Superior temporal gyrus (tissue), 1 donor: ENCODE data around the gene CLSTN2.

ENCODE experiments used
- DNase-seq: peaks from one replicate; pipeline ENCODE4 v3.0.0-alpha.2; 2016; ENCODE audit errors: extremely low spot score

The CLSTN2 gene

GRCh38 chr3:140341203-140341602 lies 406.2 kb downstream of the CLSTN2 start:
- DNase-seq, result no peak

DNA sequence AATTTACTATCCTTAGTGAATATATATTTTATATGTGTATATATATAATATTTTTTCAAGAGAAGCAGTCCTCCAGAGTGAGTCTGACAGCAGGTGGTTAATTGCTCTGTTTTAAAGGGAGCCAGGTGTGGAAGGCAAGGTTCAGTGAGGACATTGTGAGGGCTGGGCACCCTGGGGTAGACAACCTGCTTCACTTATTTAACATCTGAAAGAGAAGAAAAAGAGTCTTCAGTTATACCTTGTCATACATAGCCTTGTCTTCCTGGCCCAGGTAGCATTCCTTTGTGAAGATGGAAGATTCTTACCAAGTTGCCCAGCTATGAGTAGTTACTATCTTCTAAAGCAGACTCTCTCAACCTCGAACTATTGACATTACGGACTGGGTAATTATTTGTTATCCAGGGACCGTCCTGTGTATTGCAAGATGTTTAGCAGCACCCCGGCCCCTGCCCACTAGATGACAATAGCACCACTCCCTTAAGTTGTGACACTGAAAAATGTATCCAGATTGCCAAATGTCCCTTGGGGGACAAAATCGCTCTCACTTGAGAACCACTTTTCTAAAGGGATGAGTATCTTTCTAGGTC lies 406.9 kb downstream of the CLSTN2 start:
- DNase-seq, result no peak

GRCh38 chr3:140342668-140343067 lies 407.7 kb downstream of the CLSTN2 start:
- no peak for DNase-seq

DNA sequence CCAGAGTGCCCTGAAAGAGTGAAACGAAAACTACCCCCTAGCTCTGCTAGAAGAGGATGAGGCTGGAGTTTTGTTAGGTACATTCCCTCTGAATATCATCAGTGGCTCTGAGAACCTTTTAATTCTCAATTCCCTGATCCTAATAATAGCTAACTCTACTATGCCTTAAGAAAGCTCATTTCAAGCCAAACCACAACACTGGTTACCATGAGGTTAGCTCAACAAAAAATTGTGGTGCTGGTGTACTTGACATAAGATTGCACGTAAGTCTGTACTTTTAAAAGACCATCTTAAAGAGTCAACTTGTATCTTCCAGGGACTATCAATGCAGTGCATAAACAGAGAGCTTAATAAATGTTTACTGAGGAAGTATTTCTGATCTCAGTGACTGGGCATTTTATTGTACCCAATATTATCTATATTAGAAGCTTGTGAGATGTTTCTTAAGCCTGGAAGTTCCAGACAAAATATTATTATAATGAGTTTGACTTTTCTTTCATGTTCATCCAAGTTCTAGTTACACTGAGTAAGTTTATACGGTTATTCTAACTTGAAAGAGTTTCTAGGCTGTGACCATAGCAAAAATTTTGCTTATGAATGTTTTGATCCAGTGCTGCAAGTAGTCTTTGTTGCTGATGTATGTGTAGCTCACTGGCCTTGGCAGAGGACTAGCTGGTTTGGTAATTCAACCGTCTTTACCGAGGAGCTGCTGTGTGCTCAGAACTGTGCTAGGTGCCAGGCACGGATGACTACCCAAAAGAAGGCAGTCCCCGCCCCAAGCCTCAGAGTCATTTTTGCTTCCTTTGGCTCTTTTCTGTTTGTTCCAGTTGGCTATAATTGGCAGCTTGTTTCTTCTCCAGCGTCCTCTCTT lies 408.5 kb downstream of the CLSTN2 start:
- no peak for DNase-seq

GRCh38 chr3:140344082-140344454 lies 409.1 kb downstream of the CLSTN2 start:
- no peak for DNase-seq

GRCh38 chr3:140344601-140345205 lies 409.7 kb downstream of the CLSTN2 start:
- DNase-seq, result no peak

- no peak for DNase-seq
Measured at GRCh38 chr3:140347151-140347550, 412.2 kb downstream of the CLSTN2 start.

DNA sequence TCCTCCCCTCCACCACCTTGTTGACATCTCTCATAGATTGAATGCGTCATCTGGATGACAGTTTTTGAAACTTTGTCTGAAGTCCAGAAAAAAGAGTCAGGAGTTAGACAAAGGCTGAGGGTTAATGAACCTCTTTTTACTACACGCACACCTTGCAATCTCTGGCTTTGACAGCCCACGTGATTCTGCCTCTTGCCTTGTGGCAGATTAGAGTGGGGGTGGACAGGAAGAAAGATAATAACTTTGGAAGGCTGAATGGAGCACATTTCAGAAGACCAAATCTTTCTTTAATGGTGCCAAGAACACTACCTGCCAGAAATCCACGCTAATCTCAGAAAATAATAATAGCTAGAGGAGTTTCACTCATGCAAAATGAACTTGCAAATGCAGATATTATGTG lies 415.0 kb downstream of the CLSTN2 start:
- DNase-seq, result no peak

DNA sequence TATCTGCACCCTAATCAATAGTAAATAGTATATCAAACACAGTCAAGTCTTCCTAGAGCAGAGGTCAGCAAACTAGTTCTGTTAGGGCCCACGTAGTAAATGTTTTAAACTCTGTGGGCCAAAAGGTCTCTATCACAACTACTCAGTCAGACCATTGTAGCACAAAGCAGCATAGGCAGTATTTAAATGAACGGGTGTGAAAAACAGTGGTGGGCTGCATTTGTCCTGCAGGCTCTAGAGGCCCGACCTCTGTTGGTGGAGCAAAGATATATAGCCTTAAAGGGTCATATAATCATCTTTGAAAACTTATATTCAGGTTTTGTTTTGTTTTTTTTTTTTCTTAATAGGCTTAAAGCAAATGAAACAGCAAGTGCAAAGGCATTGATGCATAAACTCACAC lies 416.5 kb downstream of the CLSTN2 start:
- DNase-seq, result no peak

GRCh38 chr3:140355481-140355880 lies 420.5 kb downstream of the CLSTN2 start:
- DNase-seq, result no peak

DNA sequence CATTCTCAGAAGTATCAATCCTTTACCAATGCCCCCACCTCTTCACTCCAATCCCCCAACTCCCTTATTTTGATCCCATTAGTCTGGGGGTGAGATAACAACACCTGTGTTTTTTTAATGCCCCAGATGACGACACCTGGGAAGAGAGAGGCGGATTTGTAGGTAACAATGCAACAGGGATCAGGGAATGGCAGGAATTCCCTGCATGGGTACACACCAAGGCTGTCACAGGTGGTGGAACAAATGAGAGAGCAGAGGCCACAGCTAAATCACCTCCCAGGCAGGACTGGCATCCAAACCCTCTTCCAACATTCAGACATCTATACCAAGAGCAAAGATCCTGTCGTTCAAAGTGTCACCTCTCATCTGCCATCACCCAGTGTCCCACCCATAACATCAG lies 423.7 kb downstream of the CLSTN2 start:
- no peak for DNase-seq

- DNase-seq, result no peak
Measured at GRCh38 chr3:140359233-140359995, 424.4 kb downstream of the CLSTN2 start.

- no peak for DNase-seq
Measured at GRCh38 chr3:140360332-140360731, 425.3 kb downstream of the CLSTN2 start.

GRCh38 chr3:140363801-140364200 lies 428.8 kb downstream of the CLSTN2 start:
- no peak for DNase-seq

GRCh38 chr3:140365872-140366697 lies 431.1 kb downstream of the CLSTN2 start:
- DNase-seq, result no peak

DNA sequence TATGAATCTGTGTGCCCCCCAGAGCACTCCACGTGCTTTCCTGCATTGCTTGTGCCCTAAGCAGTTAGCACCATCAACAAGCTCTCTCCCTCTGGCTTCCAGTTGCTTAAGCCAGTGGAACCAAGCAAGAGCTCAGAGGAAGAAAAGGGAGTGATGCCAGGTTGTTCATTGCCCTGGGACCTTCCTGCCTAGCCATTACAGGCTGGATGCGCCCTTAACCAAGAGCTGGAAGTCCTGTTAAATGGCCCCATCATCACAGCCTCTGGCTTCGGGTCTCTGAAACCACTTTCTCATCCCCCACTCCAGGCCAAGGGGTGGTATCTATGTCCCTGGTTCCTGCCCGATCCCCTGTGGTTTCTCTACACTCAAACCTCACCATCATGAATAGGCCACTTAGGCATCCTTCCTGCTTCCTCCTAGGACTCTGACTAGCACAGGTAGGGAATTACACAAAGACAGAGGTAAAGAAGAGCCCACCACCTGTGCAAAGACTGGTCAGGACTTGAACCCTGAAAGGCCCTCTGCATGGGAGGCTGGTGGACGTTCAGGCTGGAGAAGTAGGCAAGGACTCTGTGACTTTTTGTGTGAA lies 433.3 kb downstream of the CLSTN2 start:
- no peak for DNase-seq

- no peak for DNase-seq
Measured at GRCh38 chr3:140370686-140371085, 435.7 kb downstream of the CLSTN2 start.

GRCh38 chr3:140373234-140373633 lies 438.2 kb downstream of the CLSTN2 start:
- DNase-seq, result no peak

DNA sequence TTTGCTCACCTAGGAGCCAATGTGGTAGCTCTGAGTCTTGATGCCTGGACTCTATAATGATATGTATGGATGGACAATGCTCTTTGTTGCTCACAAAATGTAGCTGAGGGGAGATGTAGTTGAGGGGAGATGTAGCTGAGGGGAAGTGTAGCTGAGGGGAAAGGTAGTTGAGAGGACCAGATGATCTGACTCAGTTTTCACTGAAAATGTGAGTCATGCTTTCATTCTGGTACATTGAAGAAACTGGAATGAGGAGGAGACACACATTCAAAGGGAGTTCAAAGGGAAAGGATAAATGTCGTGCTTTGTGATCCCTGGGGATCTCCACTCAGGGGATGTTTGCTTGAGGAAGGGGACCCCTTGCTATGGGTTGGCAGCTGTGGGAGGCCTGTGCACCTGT lies 440.0 kb downstream of the CLSTN2 start:
- DNase-seq, result no peak

GRCh38 chr3:140376136-140376889 lies 441.3 kb downstream of the CLSTN2 start:
- no peak for DNase-seq
